Stomach (tissue), 4 donors: ENCODE measurements around the gene ATXN1.

Source experiments
- CTCF ChIP-seq, 7 experiments: fragments of 450-650 bp in 4 of 7; fragments of 200-600 bp in 3 of 7; sonication (generic) in 3 of 7; IDR thresholded peaks; one replicate each; pipeline ENCODE4 v1.5.1; 2016 to 2019; ENCODE audit warnings: antibody characterized with exemption in 7 of 7, control low read depth in 2 of 7, mild to moderate bottlenecking in 1 of 7
- POLR2A ChIP-seq, 4 donors: fragments of 450-650 bp; IDR thresholded peaks; one replicate each; pipeline ENCODE4 v1.6.1; 2016; ENCODE audit warnings: antibody characterized with exemption in 4 of 4, control low read depth in 2 of 4, mild to moderate bottlenecking in 1 of 4, moderate library complexity in 1 of 4

- no peak for TF ChIP-seq CTCF (IDR thresholded peaks at IDR 0.05)
- TF ChIP-seq POLR2A (IDR thresholded peaks at IDR 0.05): no peak
Observed at GRCh38 chr6:16319813-16320532, 441.3 kb downstream of the ATXN1 start.
